Measurements from ENCODE around the gene NSRP1.

The NSRP1 gene

GRCh38 chr17:30203471-30203981, 86.9 kb downstream of the NSRP1 start:
- no peak overlapping the region for H3K4me3 ChIP-seq (ENCODE audit: low read depth, low read length)
- DNase-seq (ENCODE audit: low read depth), result no peak
- TF ChIP-seq POLR2A (IDR thresholded peaks at IDR 0.05; ENCODE audit: extremely low read depth, insufficient read length) (no peak), MYC (IDR thresholded peaks at IDR 0.05; ENCODE audit: low read depth, low read length) (no peak), MAX (IDR thresholded peaks at IDR 0.05; ENCODE audit: low read depth, low read length) (no peak), CTCF (IDR thresholded peaks at IDR 0.05; ENCODE audit: low read depth, low read length) (no peak)

- DNase-seq (ENCODE audit: low read depth), result no peak
- no peak for TF ChIP-seq POLR2A (IDR thresholded peaks at IDR 0.05; ENCODE audit: extremely low read depth, insufficient read length)
- H3K4me3 ChIP-seq (ENCODE audit: low read depth, low read length), result no peak overlapping the region
Measured at GRCh38 chr17:30207655-30208054, 91.0 kb downstream of the NSRP1 start.

- TF ChIP-seq CTCF (IDR thresholded peaks at IDR 0.05; ENCODE audit: low read depth, low read length) (no peak), MAX (IDR thresholded peaks at IDR 0.05; ENCODE audit: low read depth, low read length) (no peak), MYC (IDR thresholded peaks at IDR 0.05; ENCODE audit: low read depth, low read length) (no peak), POLR2A (IDR thresholded peaks at IDR 0.05; ENCODE audit: extremely low read depth, insufficient read length) (no peak)
- no peak for DNase-seq (ENCODE audit: low read depth)
- no peak overlapping the region for H3K4me3 ChIP-seq (ENCODE audit: low read depth, low read length)
Measured at GRCh38 chr17:30208214-30208613, 91.6 kb downstream of the NSRP1 start.

- TF ChIP-seq CTCF (IDR thresholded peaks at IDR 0.05; ENCODE audit: low read depth, low read length), result no peak
- TF ChIP-seq POLR2A (IDR thresholded peaks at IDR 0.05; ENCODE audit: extremely low read depth, insufficient read length), result no peak
- no peak for TF ChIP-seq MAX (IDR thresholded peaks at IDR 0.05; ENCODE audit: low read depth, low read length)
- no peak for TF ChIP-seq MYC (IDR thresholded peaks at IDR 0.05; ENCODE audit: low read depth, low read length)
- no peak for DNase-seq (ENCODE audit: low read depth)
- H3K4me3 ChIP-seq (ENCODE audit: low read depth, low read length), result no peak overlapping the region
Measured at GRCh38 chr17:30209930-30210329, 93.3 kb downstream of the NSRP1 start.

- TF ChIP-seq MAX (IDR thresholded peaks at IDR 0.05; ENCODE audit: low read depth, low read length) (no peak), POLR2A (IDR thresholded peaks at IDR 0.05; ENCODE audit: extremely low read depth, insufficient read length) (no peak), CTCF (IDR thresholded peaks at IDR 0.05; ENCODE audit: low read depth, low read length) (no peak), MYC (IDR thresholded peaks at IDR 0.05; ENCODE audit: low read depth, low read length) (no peak)
- no peak overlapping the region for H3K4me3 ChIP-seq (ENCODE audit: low read depth, low read length)
- DNase-seq (ENCODE audit: low read depth), result no peak
Measured at GRCh38 chr17:30210366-30210765, 93.8 kb downstream of the NSRP1 start.

GRCh38 chr17:30210901-30211300, 94.3 kb downstream of the NSRP1 start:
- no peak for DNase-seq (ENCODE audit: low read depth)
- no peak overlapping the region for H3K4me3 ChIP-seq (ENCODE audit: low read depth, low read length)
- no peak for TF ChIP-seq MAX (IDR thresholded peaks at IDR 0.05; ENCODE audit: low read depth, low read length)
- TF ChIP-seq CTCF (IDR thresholded peaks at IDR 0.05; ENCODE audit: low read depth, low read length), result no peak
- TF ChIP-seq MYC (IDR thresholded peaks at IDR 0.05; ENCODE audit: low read depth, low read length), result no peak
- TF ChIP-seq POLR2A (IDR thresholded peaks at IDR 0.05; ENCODE audit: extremely low read depth, insufficient read length), result no peak
